DMS 273 treated with DMSO at 0.1 percent for 48 hours (cell line): ENCODE data around the gene SLC25A40.
"Not testable (repeated sequence)": the region's sequence is repeated elsewhere in the genome, so short reads cannot be mapped to it uniquely, and the experiment has no call there.

Experiments used
- DNase-seq: peaks from one replicate; lab custom pipeline; 2025; lab: John Stamatoyannopoulos, UW

The SLC25A40 gene

DNA sequence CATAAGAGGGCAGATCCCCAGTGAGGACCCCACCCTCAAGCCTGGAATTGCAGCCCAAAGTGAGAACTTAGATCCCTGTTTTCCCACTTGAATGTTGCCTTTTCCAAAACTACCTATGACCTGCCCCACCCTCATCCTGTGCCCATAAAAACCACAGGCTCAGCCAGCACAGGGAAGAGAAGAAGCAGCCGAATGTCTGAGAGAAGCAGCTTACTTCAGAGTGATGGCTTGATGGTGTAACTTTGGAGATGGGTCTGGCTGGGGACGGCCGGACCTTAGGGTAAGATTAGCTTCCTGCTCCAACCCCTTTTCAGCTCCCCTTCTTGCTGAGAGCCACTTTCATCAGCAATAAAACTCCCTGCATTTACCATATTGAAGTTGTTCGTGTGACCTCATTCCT is 5.7 kb downstream of the SLC25A40 start:
- no peak for DNase-seq

DNA sequence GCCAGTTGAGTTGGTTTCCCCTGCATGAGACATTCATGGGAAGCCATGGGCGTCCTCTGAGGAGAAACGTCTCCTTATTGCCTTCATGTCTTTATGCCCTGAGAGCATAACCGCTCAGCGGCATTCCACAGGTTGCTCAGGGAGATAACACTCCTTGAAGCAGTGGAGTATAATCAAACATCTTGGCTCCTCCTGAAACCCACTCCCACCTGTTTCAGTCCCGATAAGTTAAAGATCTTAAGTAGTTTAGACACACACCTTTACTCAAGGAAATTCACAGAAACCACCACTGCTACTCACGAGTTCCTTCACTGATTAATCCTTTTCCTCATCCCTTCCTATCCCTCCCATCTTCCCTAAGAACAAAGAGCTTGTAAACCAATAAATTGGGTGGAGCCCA is 9.6 kb downstream of the SLC25A40 start:
- not testable (repeated sequence) for DNase-seq

DNA sequence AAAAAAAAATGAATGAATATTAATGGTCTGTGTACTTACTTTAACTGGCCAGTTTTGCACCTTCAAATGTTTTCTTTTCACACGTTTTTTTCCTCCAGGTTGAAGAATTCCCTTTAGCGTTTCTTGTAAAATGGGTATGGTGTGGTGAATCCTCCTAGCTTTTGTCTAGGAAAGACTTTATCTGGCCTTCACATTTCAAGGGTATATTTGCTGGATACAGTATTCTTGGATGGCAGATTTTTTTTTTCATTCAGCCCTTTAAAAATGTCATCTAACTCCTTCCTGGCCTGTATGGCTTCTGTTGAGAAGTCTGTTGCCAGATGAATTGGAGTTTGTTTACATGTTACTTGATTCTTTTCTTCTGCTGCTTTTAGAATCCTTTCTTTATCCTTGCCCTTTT is 10.1 kb downstream of the SLC25A40 start:
- no peak for DNase-seq

DNA sequence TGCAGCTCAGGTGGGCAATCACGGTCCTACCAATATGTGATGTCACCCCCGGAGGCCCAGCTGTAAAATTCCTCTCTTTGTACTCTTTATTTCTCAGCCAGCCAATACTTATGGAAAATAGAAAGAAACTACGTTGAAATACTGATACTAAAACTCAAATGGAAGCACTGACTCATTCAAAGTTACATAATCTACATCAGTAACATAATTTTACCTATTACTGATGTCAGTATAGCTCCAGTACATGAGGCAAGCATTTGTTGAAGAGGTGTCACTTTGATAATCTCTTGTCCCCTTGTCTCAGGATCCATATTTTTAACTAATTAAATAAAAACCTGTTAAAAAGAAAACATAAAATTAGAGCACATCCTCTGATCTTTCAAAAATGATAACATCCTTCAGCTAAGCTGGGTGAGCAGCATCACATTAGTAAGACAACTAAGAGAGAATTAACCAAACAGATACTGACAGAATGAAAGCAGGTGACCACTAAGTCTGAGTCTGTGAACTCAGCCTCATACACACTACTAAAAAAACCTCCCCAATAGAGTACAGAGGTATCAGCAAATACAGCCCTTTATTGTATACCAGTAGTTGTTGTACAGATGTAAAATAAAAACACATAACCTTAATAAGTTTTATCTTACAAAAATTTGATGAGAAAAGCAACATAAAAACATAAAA is 17.6 kb downstream of the SLC25A40 start:
- no peak for DNase-seq

DNA sequence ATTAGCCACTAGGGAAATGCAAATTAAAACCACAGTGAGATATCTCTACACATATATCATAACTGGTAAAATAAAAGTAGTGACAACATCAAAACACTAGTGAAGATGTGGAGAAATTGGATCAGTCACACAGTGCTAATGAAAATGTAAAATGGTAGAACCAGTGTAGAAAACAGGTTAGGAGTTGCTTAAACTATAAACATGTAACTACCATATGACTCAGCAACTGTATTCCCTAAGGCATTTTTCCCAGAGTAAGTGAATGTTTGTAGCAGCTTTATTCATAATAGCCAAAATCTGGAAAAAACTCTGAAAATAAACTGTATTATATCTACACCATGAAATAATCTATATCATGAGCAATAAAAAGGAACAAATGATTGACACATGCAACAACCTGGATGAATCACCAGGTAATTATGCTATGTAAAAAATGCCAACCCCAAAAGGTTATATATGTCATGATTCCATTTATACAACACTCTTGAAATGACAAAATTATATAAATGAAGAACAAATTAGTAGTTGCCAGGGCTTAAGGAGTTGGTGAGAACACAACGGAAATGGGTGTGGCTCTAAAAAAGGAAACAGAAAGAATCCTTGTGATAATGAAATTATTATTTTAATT is 22.8 kb downstream of the SLC25A40 start:
- DNase-seq, result no peak

DNA sequence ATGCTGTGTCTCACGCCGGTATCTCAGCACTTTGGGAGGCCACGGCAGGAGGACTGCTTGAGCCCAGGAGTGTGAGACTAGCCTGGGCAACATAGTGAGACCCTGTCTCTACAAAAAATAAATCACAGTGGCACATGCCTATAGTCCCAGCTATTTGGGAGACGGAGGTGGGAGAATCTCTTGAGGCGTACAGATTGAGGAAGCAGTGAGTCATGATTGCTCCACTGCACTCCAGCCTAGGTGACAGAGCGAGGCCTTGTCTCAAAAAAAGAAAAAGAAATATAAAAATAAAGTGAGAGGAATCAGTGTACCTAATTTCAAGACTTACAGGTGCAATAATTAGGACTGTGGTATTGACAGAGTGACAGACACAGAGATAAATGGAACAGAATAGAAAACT is 23.9 kb downstream of the SLC25A40 start:
- DNase-seq, result no peak

DNA sequence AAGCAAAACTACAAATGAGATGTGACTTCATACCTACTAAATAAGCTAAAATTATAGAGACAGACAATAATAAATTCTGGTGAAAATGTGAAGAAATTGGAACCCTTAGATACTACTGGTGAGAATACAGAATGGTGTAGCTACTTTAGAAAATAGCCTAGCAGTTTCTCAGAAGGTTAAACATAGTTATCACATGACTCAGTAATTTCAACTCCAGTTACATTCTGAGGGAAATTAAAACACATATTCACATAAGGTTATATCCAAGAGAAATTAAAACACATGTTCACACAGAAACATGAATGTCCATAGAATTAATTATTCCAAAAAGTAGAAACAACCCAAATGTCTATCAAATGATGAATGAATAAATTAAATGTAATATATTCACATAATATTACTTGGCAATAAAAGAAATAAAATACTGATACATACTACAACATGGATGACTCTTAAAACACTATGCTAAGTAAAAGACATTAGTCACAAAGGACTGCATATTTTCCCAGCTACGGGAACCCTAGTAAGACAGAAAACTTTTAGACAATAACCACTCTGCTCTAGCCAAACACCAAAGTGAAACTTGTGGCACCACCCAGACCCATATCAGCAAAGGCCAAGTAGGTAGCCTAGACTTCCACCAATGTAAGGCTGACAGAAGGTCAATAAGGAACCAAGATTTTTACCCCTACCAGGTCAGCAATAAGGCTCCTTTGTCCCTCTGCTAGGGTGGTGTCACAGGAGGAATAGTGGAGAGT is 25.1 kb downstream of the SLC25A40 start:
- no peak for DNase-seq

DNA sequence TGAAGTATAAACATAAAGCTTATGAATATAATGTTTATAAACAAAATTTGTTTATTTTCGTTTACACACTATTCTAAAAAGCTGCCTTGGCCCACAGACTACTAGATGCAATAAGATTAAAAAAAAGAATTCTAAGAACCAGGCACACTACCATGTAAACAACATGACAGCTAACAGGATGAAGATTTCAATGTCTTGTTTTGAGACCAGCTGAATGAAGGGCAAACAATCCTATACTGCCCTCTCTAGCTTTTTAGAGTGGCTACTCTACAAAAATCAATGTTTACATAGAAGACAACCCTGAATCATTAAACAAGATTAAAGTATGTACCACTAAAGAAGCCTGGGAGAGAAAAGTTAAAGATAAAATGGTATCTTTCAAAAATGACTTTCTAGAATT is 38.6 kb downstream of the SLC25A40 start:
- no peak for DNase-seq

DNA sequence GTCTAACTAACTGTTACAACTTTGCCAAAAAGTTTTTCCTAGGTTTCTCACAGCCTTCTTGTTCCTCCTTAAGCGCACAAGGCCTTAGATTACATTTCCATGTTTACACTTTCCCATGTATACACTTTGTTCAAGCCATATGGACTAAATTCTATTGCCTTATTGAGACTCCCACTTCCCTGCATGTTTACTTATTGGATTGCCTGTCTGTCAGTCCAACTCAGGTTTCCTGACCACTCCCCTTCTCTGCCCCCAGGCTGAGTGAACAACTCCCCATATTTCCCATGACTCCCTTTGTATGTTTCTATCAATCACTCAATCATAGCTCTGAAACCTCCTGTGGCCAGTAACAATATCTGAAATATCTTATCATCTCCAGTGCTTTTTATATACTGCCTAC is 43.0 kb downstream of the SLC25A40 start:
- DNase-seq, result no peak

DNA sequence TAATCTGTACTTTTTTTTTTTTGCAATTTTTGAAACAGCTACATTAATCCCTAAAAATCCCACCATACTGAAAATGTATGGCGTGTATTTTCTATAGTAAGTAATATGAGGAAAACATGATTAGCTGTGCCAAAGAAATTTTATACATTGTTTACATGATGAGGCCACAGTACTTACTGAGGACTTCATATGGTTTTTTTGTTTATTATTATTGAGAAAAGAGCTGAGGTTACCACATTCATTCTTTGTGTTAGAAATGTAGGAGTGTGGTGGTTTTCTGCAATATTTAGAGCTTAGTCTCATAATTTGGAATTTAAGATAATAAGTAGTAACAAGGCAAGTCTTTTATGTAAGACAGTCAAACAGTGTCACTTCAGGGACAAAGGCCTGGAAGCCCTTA is 45.1 kb downstream of the SLC25A40 start:
- DNase-seq, result no peak

DNA sequence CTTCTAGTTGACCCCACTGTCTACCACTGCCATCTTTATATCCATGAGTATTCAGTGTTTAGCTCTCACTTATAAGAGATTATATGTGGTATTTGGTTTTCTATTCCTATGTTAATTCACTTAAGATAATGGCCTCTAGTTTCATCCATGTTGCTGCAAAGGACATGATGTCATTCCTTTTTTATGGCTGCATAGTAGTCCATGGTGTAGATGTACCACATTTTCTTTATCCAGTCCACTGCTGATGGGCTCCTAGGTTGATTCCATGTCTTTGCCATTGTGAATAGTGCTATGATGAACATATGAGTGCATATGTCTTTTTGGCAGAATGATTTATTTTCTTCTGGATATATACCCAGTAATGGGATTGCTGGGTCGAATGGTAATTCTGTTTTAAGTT is 47.8 kb downstream of the SLC25A40 start:
- not testable (repeated sequence) for DNase-seq

DNA sequence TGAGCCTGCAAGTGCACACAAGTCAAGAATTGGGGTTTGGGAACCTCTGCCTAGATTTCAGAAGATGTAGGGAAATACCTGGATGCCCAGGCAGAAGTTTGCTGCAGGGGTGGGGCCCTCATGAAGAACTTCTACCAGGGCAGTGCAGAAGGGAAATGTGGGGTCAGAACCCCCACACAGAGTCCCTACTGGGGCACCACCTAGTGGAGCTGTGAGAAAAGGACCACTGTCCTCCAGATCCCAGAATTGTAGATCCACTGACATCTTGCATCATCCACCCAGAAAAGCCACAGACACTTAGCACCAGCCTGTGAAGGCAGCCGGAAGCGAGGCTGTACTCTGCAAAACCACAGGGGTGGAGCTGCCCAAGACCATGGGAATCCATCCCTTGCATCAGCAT is 50.8 kb downstream of the SLC25A40 start:
- DNase-seq, result not testable (repeated sequence)

DNA sequence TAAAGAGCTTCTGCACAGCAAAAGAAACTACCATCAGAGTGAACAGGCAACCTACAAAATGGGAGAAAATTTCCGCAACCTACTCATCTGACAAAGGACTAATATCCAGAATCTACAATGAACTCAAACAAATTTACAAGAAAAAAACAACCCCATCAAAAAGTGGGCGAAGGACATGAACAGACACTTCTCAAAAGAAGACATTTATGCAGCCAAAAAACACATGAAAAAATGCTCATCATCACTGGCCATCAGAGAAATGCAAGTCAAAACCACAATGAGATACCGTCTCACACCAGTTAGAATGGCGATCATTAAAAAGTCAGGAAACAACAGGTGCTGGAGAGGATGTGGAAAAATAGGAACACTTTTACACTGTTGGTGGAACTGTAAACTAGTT is 54.1 kb downstream of the SLC25A40 start:
- not testable (repeated sequence) for DNase-seq

DNA sequence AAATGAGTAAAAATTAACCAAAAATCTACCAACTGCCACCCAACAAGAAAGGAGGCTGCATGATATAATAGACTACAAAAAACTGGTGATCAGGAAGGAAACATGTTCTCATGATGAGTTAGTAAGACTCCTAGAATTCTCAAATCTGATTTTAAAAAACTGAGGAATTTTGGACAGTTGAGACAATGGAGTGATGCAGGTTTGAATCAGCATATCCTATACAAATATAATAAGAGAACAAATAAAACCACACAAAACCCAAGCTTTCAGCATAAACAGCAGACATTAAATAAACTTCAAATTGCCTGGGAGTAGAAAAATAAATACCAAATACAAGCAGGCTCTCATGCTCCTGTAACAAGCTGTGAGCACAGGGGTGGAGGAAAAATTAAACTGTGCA is 57.8 kb downstream of the SLC25A40 start:
- DNase-seq, result no peak

DNA sequence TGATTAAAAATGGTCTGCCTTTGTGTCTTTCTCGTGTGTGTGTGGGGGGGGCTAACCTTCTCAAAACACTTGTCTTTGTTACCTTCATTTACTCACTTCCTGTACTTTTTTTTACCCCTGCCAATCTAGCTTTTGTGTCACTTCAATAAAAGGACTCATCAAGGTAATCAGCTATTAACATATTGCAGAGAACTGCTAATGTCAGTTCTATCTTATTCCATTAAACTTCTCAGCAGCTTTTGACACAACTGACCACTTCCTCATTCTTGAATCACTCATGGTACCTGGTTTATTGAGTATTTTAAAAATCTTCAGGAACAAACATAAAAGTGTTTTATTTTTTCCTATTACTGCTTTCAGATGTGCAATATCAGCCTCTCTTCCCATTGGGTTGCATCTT is 59.8 kb downstream of the SLC25A40 start:
- DNase-seq, result no peak

DNA sequence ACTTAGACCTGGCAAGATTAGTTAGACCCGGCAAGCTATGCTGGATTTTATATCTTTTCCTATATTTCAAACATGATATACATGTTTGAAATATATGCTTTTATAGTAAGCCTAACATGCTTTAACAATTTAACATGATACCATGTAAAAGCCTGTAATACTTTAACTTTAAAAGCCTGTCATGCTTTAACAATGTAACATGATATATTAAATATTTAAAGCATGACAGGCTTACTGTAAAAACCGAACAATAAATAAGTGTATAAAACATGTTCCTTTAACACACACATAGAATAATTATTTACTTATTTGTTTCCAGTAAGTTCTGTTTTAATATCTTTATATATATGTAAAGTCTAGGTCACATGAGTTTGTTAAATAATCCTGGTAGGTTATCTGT is 65.4 kb downstream of the SLC25A40 start:
- no peak for DNase-seq

DNA sequence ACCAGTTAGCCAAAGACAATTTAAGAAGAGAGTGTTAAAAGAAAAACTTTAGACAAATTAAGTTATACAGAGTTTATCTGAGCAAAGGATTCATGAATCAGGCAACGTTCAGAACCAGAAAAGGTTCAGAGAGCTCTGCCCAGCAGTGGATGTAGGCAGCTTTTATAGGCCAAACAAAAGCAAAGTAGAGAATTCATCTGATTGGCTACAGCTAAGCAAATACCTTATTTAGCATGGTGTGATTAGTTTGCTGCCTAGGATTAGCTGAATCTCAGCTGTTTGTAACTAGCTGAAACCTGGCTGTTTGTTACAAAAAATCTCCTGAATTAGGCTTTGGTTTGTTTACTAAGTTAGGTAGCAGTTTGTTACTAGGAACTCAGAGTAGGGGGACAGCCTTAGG is 66.0 kb downstream of the SLC25A40 start:
- no peak for DNase-seq

DNA sequence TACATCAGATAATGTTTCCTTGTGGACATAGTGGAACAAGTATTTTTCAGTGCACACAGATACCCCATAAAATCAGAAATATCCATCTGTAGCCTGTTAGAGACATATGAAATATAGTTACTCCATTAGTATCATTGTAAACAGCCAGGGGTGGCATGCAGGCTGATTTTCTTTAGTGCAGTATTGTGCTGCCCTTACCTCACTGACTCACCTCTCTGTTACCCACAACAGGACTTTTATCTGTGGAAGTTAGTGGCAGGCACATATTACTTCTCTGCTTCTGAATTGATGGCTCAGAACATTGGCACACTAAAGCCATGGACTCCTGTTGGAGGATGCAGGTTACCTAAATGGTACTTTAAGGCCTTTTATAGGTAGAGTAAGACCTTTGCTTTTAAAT is 70.0 kb downstream of the SLC25A40 start:
- DNase-seq, result no peak

DNA sequence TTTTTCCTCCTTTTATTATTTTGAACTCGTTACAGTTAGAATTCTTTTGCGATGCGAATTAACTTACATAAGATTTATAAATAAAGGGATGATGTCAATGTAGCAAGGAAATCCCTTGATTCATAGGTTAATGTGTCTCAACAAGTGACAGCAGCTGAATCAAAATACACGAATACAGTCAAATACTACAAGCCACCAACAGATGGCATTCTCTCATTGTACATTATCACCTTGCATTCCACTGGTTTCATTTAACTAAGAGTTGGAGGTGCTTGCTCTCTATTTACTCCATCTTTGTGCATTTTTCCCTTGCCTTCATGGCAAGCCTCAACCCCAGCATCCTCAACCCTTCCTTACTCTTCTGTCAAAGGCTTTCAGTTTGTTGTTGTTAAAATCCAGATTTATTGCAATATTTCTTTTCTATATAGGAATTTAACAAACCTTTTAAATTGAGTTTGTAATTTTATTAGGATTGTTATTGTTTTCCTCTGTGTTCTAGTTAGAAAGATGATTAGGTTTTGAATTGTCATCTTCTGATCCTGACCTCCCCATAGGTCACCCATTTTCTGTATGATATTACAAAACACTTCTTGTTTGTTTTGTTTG is 78.3 kb downstream of the SLC25A40 start:
- DNase-seq, result peak; percentile 69

DNA sequence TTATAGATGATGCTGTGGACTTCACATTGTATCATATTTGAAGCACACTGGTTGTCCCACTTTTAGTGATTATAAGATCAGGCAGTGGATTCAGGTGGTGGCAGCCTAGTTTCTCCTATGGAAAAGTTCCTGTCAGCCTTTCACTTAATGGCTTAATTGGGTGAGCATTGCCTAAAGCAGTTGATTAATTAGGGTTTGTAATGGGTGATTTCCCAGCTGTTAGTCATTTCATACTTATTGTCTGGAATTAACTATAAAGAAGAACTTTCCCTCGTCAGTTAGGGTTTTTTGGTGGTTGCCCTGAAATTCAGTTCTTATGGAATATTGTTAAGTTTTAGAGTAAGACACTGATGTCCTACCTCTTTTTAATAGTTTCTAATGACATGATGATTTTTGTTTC is 78.8 kb downstream of the SLC25A40 start:
- DNase-seq, result no peak

DNA sequence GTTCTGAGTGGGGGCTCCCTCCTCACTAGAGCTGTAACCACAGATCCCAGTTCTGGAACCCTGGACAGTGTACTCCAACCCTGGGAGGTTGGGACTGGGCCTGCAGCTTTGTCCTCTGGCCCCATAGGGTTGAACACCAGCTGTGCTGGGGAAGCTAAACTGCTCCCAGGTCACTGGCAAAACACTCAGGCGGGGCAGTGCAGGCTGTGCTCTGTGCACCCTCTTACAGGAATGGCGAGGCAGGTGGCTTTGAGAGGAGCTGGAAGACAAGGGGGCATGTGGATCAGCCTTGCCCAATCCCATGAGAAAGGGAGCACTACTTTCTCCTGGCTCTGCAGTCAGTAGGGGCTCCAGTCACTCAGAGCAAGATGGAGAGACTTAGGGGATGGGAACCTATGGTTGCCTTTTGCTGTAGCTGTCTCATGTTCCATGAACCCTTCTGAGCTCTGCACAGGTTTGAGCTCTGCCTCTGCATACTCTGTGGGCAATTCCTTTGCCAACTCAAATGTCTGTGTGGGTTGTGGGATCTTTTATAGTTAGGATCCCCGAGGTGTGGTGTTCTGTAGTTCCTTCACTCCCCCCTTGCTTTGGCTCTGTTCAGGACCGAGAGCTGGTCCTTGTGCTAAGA is 90.7 kb downstream of the SLC25A40 start:
- no peak for DNase-seq

DNA sequence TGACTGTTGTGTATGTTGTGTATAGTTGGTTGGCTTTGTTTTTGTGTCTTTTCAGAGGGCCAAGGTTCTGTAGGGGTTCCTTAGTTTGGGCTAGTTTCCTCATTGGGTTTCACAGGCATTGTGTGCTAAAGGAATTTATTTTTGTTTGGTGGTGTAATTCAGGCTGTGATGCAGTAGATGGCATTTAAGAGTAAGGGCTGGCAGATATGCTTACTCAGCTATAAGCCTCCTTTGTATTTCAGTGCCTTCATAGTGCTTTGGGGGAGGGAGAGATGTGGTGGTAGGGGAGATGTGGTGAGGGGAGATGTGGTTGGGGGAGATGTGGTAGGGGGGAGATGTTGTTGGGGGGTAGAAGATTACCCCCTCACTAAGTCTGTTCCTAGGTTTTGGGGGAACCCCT is 91.7 kb downstream of the SLC25A40 start:
- DNase-seq, result no peak
